PC-9 (cell line): ENCODE results near the gene STAT4.

Experiments
- CTCF ChIP-seq: fragments of 200-600 bp; sonication (generic); conservative IDR thresholded peaks from 2 replicates; pipeline ENCODE4 v1.6.1; 2017; ENCODE audit warnings: mixed run types, antibody characterized with exemption, mild to moderate bottlenecking, moderate library complexity
- EZH2 ChIP-seq: fragments of 200-600 bp; sonication (generic); IDR thresholded peaks from 2 replicates; pipeline ENCODE4 v1.8.0; 2017; ENCODE audit warnings: antibody characterized with exemption, low read depth

- TF ChIP-seq CTCF (peak; percentile 59; the same call in 1 of the 2 replicates), EZH2 (no peak)
Observed at GRCh38 chr2:191030521-191031154, 120.2 kb downstream of the STAT4 start.
